Panc1 (cell line): ENCODE results near the gene ITPA. TPM values are rescaled to one million over a fixed set of nuclear protein-coding genes. Genes with fewer than 3 reads are reported as not detected.

Experiments
- ATAC-seq: fragments of 200-7000 bp; cut with Tn5 transposase; 2 replicates; pipeline ENCODE4 v1.9.1; 2020; ENCODE audit warnings: mild to moderate bottlenecking, moderate library complexity
- BruUV-seq: library from RNA; stranded (reverse); fragments of 400-500 nt; replicated peaks from 2 replicates; lab custom pipeline; 2021; lab: Mats Ljungman, UMichigan
- CTCF ChIA-PET: fragments of 300-600 bp; sonication (Branson Sonifier 250); formaldehyde crosslinking; loops from one replicate; lab custom pipeline; 2022; ENCODE audit warnings: antibody characterized with exemption; lab: Charles Lee
- POLR2A ChIA-PET: fragments of 300-600 bp; sonication (Branson Sonifier 250); formaldehyde crosslinking; loops from one replicate; lab custom pipeline; 2022; ENCODE audit warnings: antibody characterized with exemption; lab: Charles Lee
- DNase-seq: peaks from one replicate; pipeline ENCODE4 v3.0.0-alpha.2; 2010; ENCODE audit warnings: low read depth, low spot score
- H3K27ac ChIP-seq: 2 replicates; pipeline ENCODE4 v1.5.1; 2011; ENCODE audit warnings: mild to moderate bottlenecking, low read length, inconsistent platforms
- H3K27me3 ChIP-seq: fragments of 200-500 bp; sonication (Bioruptor generic); 2 replicates; pipeline ENCODE4 v1.6.0; 2014; ENCODE audit warnings: low read length, inconsistent platforms; ENCODE audit not compliant: control insufficient read depth, insufficient read depth
- H3K36me3 ChIP-seq: fragments of 200-500 bp; sonication (Bioruptor generic); 2 replicates; pipeline ENCODE4 v1.5.1; 2014; ENCODE audit warnings: inconsistent platforms, mild to moderate bottlenecking, low read length, moderate library complexity; ENCODE audit not compliant: control insufficient read depth, insufficient read depth
- H3K4me1 ChIP-seq: 2 replicates; pipeline ENCODE4 v1.5.1; 2011; ENCODE audit warnings: inconsistent platforms, mild to moderate bottlenecking, low read length, moderate library complexity; ENCODE audit not compliant: control insufficient read depth, insufficient read depth
- H3K4me3 ChIP-seq, 2 experiments: 2 replicates each; pipeline ENCODE4 v1.5.1; 2011 to 2012; ENCODE audit warnings: low read depth in 2 of 2, low read length in 2 of 2, mild to moderate bottlenecking in 2 of 2, inconsistent platforms in 1 of 2, moderate library complexity in 1 of 2
- H3K9me3 ChIP-seq: fragments of 200-500 bp; sonication (Bioruptor generic); 2 replicates; pipeline ENCODE4 v1.5.1; 2014; ENCODE audit warnings: low read depth, mild to moderate bottlenecking, inconsistent platforms, low read length, moderate library complexity; ENCODE audit not compliant: control insufficient read depth, insufficient read depth
- POLR2AphosphoS5 ChIP-seq: IDR thresholded peaks from 2 replicates; pipeline ENCODE4 v1.6.1; 2012; ENCODE audit warnings: mild to moderate bottlenecking, low read depth, low read length, moderate library complexity
- REST ChIP-seq, 2 experiments: IDR thresholded peaks; 2 replicates each; pipeline ENCODE4 v1.6.1; 2011 to 2012; ENCODE audit warnings: low read depth in 2 of 2, control low read depth in 1 of 2, low read length in 1 of 2, mild to moderate bottlenecking in 1 of 2, moderate library complexity in 1 of 2; ENCODE audit not compliant: insufficient read depth in 1 of 2
- SIN3A ChIP-seq: IDR thresholded peaks from 2 replicates; pipeline ENCODE4 v1.6.1; 2012; ENCODE audit warnings: low read depth, mild to moderate bottlenecking, low read length, moderate library complexity, borderline replicate concordance; ENCODE audit not compliant: insufficient read depth
- TCF7L2 ChIP-seq: IDR thresholded peaks from 2 replicates; pipeline ENCODE4 v1.6.1; 2011; ENCODE audit warnings: mild to moderate bottlenecking, low read depth, low read length, inconsistent platforms
- in situ Hi-C: cut with HindIII; loops from 2 replicates; pipeline ENCODE4 v1.10.0; 2016; ENCODE audit warnings: low sequenced_read_pairs, low pct_unique_long_range_greater_than_20kb
- intact Hi-C: fragments of 100-400 bp; cut with micrococcal nuclease; formaldehyde crosslinking; loops from one replicate; pipeline ENCODE4 v1.10.0; 2022; ENCODE audit not compliant: unreplicated experiment
- total RNA-seq: library from RNA; stranded (reverse); gene quantifications from one replicate; pipeline ENCODE4 v1.2.1, GENCODE V29; 2021; ENCODE audit not compliant: unreplicated experiment
- TF ChIP-seq, protein P1 (sequence below): fragments of 450-650 bp; IDR thresholded peaks from 2 replicates; pipeline ENCODE4 v1.5.1; 2017; ENCODE audit warnings: mild to moderate bottlenecking

The ITPA gene
- total RNA-seq, 1 experiment from 2014 or later: 107 TPM

- H3K36me3 ChIP-seq: no peaks in the 10 kb centered on the region; the same call in 1 of the 2 replicates
- DNase-seq: no peak
- BruUV-seq: TSS peak; percentile 92
- peak; percentile 4; the same call in 1 of the 2 replicates for ATAC-seq
- H3K4me1 ChIP-seq: peaks cover 13% of the 10 kb centered on the region; the same call in 1 of the 2 replicates
- in situ Hi-C loops: no loop called here
- H3K9me3 ChIP-seq: no peaks in the 10 kb centered on the region
- ChIA-PET POLR2A (interaction anchor here (0.6 to 1.1 kb wide), 2 partner anchors 78 to 109 kb away, joined by 3 to 8 read pairs; no protein-coding TSS in a partner anchor), CTCF (interaction anchor here (0.8 kb wide), 1 partner anchor 107 kb away, joined by 3 read pairs; no protein-coding TSS in a partner anchor)
- TF ChIP-seq TCF7L2 (no peak), POLR2AphosphoS5 (no peak; the same call in 1 of the 2 replicates), SIN3A (no peak), REST (IDR thresholded peaks at IDR 0.05; ENCODE audit: insufficient read depth in 1 of 2, low read depth in 2 of 2, low read length in 1 of 2) (no peak)
- TF ChIP-seq, protein P1, sequence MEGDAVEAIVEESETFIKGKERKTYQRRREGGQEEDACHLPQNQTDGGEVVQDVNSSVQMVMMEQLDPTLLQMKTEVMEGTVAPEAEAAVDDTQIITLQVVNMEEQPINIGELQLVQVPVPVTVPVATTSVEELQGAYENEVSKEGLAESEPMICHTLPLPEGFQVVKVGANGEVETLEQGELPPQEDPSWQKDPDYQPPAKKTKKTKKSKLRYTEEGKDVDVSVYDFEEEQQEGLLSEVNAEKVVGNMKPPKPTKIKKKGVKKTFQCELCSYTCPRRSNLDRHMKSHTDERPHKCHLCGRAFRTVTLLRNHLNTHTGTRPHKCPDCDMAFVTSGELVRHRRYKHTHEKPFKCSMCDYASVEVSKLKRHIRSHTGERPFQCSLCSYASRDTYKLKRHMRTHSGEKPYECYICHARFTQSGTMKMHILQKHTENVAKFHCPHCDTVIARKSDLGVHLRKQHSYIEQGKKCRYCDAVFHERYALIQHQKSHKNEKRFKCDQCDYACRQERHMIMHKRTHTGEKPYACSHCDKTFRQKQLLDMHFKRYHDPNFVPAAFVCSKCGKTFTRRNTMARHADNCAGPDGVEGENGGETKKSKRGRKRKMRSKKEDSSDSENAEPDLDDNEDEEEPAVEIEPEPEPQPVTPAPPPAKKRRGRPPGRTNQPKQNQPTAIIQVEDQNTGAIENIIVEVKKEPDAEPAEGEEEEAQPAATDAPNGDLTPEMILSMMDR: no peak
- H3K27me3 ChIP-seq: no peaks in the 10 kb centered on the region
- peak overlapping the region; percentile 99 for H3K27ac ChIP-seq
- intact Hi-C loops: no loop called here
- peak overlapping the region; percentile 88 to 100 for H3K4me3 ChIP-seq
These were observed 477 bp upstream of the ITPA start for GRCh38 chr20:3208786-3209256.

GRCh38 chr20:3209946-3210317 lies 634 bp downstream of the ITPA start:
- no TSS peak for BruUV-seq
- POLR2A ChIA-PET: interaction anchor here (0.7 to 1.1 kb wide), 2 partner anchors 11 to 77 kb away, joined by 3 read pairs; no protein-coding TSS in a partner anchor
- ATAC-seq: peak; percentile 29
- TF ChIP-seq, protein P1: no peak
- TF ChIP-seq POLR2AphosphoS5 (no peak; the same call in none of the 2 replicates), REST (IDR thresholded peaks at IDR 0.05; ENCODE audit: insufficient read depth in 1 of 2, low read depth in 2 of 2, low read length in 1 of 2) (no peak), SIN3A (no peak)
- CTCF ChIA-PET: no interaction called here
- in situ Hi-C loops: no loop called here
- H3K9me3 ChIP-seq: no peaks in the 10 kb centered on the region
- H3K27me3 ChIP-seq: no peaks in the 10 kb centered on the region
- H3K4me1 ChIP-seq: peaks cover 13% of the 10 kb centered on the region; the same call in 1 of the 2 replicates
- H3K36me3 ChIP-seq: no peaks in the 10 kb centered on the region; the same call in 1 of the 2 replicates
- peak overlapping the region; percentile 88 to 100 for H3K4me3 ChIP-seq
- DNase-seq: no peak
- H3K27ac ChIP-seq: peak overlapping the region; percentile 99
- intact Hi-C loops: no loop called here
